ENCODE results near the gene RBP2. TPM values are rescaled to one million over a fixed set of nuclear protein-coding genes. Genes with fewer than 3 reads are reported as not detected.

Gene RBP2
- total and polyA plus RNA-seq, 2 of the 8 experiments (the other 6 are each of a cell fraction or from before 2014, with no cell fraction given): not detected

DNA sequence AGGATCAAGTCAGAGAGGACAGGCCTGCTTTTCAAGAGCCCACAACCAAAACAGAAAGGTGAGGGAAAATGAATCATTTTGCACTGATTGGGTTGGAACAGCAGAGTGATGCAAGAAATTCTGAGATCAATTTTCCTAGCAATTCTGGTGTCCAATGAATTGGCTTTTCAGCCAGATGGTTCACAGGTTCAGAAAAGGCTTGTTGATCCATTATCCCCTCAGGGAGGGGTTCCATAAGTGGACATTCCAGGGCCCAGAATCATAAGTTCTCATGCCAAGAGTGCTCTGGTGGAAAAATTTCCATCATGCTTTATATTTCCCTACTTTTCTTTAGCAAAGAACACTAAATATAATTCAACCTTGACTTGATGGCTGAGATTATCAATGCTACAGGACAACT is 16.2 kb downstream of the RBP2 start (continued):
- TF ChIP-seq, protein P1, sequence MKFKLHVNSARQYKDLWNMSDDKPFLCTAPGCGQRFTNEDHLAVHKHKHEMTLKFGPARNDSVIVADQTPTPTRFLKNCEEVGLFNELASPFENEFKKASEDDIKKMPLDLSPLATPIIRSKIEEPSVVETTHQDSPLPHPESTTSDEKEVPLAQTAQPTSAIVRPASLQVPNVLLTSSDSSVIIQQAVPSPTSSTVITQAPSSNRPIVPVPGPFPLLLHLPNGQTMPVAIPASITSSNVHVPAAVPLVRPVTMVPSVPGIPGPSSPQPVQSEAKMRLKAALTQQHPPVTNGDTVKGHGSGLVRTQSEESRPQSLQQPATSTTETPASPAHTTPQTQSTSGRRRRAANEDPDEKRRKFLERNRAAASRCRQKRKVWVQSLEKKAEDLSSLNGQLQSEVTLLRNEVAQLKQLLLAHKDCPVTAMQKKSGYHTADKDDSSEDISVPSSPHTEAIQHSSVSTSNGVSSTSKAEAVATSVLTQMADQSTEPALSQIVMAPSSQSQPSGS (IDR thresholded peaks at IDR 0.05; ENCODE audit: low read length): no peak
- TF ChIP-seq FOSL1 (IDR thresholded peaks at IDR 0.05; ENCODE audit: insufficient read depth, low read depth, low read length): no peak
- TF ChIP-seq JUN (IDR thresholded peaks at IDR 0.05; ENCODE audit: low read depth, low read length): no peak
- TF ChIP-seq EGR1 (IDR thresholded peaks at IDR 0.05; ENCODE audit: borderline replicate concordance, low read depth, low read length): no peak
